ENCODE data around the gene FMR1NB.

Gene FMR1NB

DNA sequence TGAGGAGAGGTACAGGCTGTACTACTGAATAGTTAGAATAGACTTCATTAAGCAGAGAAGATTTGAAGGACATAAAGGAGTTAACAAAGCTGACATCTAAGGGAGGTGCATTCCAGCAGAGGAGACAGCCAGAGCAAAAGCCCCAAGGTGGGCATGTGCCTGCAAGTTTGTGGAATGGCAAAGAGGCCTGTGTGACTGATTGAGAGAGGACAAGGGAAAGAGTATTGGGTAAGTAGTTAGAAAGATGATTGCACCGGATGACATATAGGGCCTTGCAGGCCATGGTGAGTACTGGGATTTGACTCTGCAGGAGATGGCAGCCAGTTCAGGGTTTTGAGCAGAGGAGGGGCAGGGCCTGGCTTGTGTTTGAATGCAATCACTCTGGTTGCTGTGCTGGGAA, 55.9 kb downstream of the FMR1NB start (continued):
- TF ChIP-seq, protein P1, sequence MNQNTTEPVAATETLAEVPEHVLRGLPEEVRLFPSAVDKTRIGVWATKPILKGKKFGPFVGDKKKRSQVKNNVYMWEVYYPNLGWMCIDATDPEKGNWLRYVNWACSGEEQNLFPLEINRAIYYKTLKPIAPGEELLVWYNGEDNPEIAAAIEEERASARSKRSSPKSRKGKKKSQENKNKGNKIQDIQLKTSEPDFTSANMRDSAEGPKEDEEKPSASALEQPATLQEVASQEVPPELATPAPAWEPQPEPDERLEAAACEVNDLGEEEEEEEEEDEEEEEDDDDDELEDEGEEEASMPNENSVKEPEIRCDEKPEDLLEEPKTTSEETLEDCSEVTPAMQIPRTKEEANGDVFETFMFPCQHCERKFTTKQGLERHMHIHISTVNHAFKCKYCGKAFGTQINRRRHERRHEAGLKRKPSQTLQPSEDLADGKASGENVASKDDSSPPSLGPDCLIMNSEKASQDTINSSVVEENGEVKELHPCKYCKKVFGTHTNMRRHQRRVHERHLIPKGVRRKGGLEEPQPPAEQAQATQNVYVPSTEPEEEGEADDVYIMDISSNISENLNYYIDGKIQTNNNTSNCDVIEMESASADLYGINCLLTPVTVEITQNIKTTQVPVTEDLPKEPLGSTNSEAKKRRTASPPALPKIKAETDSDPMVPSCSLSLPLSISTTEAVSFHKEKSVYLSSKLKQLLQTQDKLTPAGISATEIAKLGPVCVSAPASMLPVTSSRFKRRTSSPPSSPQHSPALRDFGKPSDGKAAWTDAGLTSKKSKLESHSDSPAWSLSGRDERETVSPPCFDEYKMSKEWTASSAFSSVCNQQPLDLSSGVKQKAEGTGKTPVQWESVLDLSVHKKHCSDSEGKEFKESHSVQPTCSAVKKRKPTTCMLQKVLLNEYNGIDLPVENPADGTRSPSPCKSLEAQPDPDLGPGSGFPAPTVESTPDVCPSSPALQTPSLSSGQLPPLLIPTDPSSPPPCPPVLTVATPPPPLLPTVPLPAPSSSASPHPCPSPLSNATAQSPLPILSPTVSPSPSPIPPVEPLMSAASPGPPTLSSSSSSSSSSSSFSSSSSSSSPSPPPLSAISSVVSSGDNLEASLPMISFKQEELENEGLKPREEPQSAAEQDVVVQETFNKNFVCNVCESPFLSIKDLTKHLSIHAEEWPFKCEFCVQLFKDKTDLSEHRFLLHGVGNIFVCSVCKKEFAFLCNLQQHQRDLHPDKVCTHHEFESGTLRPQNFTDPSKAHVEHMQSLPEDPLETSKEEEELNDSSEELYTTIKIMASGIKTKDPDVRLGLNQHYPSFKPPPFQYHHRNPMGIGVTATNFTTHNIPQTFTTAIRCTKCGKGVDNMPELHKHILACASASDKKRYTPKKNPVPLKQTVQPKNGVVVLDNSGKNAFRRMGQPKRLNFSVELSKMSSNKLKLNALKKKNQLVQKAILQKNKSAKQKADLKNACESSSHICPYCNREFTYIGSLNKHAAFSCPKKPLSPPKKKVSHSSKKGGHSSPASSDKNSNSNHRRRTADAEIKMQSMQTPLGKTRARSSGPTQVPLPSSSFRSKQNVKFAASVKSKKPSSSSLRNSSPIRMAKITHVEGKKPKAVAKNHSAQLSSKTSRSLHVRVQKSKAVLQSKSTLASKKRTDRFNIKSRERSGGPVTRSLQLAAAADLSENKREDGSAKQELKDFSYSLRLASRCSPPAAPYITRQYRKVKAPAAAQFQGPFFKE (tag by site-specific recombination; IDR thresholded peaks at IDR 0.05; ENCODE audit: borderline replicate concordance), result no peak
- no peak for TF ChIP-seq ZNF529 (tag by site-specific recombination; IDR thresholded peaks at IDR 0.05; ENCODE audit: insufficient replicate concordance)
- no peak for TF ChIP-seq ZNF629 (tag by site-specific recombination; IDR thresholded peaks at IDR 0.05)
- no peak for TF ChIP-seq ZNF114 (tag by site-specific recombination; IDR thresholded peaks at IDR 0.05)
- TF ChIP-seq BCL11A (tag by site-specific recombination; IDR thresholded peaks at IDR 0.05; ENCODE audit: low read depth), result no peak
- TF ChIP-seq ZNF623 (tag by site-specific recombination; IDR thresholded peaks at IDR 0.05), result no peak

DNA sequence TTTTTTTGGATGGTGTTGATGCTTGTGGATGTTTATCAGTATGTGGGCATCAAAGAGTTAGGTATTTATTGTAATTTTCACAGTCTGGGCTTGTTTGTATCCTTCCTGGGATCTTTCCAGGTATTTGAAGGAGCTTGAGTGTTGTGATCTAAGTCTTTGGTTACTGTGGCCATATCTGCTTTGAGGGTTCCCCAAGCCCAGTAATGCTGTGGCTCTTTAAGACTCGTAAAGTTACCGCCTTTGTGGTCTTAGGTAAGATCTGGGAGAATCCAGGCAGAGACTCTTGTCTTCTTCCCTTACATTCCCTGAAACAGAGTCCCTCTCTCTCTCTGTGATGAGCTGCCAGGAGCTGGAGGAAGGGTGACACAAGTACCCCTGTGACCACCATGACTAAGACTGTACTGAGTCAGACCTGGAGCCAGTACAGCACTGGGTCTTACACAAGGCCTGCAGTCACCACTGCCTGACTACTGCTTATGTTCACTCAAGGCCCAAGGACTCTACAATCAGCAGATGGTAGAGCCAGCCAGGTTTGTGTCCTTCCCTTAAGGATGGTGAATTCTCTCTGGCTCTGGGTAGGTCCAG, 62.2 kb downstream of the FMR1NB start:
- ChIA-PET CTCF (no interaction called here), POLR2A (no interaction called here)
- H3K36me3 ChIP-seq (ENCODE audit: control insufficient read depth in 2 of 2, insufficient read depth in 1 of 2, low read length in 2 of 2), result no peaks in the 10 kb centered on the region
- H3K9me3 ChIP-seq (ENCODE audit: control insufficient read depth, insufficient read depth, low read depth, low read length), result no peaks in the 10 kb centered on the region
- no peak overlapping the region for H3K4me3 ChIP-seq (ENCODE audit: low read depth, low read length)
- TF ChIP-seq ZNF768 (tag by site-specific recombination; IDR thresholded peaks at IDR 0.05), result no peak
- no peak for TF ChIP-seq ZNF529 (tag by site-specific recombination; IDR thresholded peaks at IDR 0.05; ENCODE audit: insufficient replicate concordance)
- no peak for TF ChIP-seq SALL2 (tag by site-specific recombination; IDR thresholded peaks at IDR 0.05; ENCODE audit: borderline replicate concordance)
- no peak for TF ChIP-seq ZNF274 (IDR thresholded peaks at IDR 0.05; ENCODE audit: low read length)
- no peak for TF ChIP-seq ZNF274 (tag by site-specific recombination; IDR thresholded peaks at IDR 0.05; ENCODE audit: borderline replicate concordance)
- TF ChIP-seq ZBTB1 (tag by site-specific recombination; IDR thresholded peaks at IDR 0.05), result no peak
- TF ChIP-seq ZNF530 (tag by site-specific recombination; IDR thresholded peaks at IDR 0.05; ENCODE audit: low read depth), result no peak
- H3K27ac ChIP-seq (ENCODE audit: extremely low read depth, low read depth, low read length), result no peak overlapping the region
- no peaks in the 10 kb centered on the region for H3K4me1 ChIP-seq (ENCODE audit: control insufficient read depth, insufficient read depth, low read length)

DNA sequence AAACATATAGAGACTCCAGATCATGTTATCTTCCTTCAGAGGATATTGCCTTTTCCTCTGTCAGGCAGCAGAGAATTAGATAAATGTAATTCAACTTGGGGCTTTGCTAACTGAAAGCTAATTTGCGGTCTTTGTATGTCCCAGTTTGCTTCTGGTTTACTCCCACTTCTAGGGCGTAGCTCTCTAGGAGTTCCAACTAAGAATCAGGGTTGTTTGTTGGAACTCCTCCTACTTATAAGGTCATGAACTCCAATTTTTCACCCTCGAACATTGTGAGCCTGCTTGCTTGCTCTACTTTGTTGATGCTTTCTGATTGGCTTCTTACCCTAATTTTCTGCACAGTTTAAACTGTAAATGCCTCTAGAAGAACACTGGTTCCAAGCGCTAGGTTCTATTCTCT, 66.1 kb downstream of the FMR1NB start:
- POLR2A ChIA-PET, result no interaction called here
- TF ChIP-seq ZNF23 (tag by site-specific recombination; IDR thresholded peaks at IDR 0.05; ENCODE audit: borderline replicate concordance) (no peak), ZNF585B (tag by site-specific recombination; IDR thresholded peaks at IDR 0.05) (no peak), TCF7L2 (IDR thresholded peaks at IDR 0.05; ENCODE audit: borderline replicate concordance, low read depth, low read length) (no peak), YY2 (tag by site-specific recombination; IDR thresholded peaks at IDR 0.05) (no peak), HOXD13 (CRISPR knock-in tag; IDR thresholded peaks at IDR 0.05; ENCODE audit: borderline replicate concordance) (no peak), ZNF341 (tag by site-specific recombination; IDR thresholded peaks at IDR 0.05; ENCODE audit: low read depth) (no peak)
- TF ChIP-seq, protein P1 (tag by site-specific recombination; IDR thresholded peaks at IDR 0.05; ENCODE audit: borderline replicate concordance), result no peak
- TF ChIP-seq, protein P2, sequence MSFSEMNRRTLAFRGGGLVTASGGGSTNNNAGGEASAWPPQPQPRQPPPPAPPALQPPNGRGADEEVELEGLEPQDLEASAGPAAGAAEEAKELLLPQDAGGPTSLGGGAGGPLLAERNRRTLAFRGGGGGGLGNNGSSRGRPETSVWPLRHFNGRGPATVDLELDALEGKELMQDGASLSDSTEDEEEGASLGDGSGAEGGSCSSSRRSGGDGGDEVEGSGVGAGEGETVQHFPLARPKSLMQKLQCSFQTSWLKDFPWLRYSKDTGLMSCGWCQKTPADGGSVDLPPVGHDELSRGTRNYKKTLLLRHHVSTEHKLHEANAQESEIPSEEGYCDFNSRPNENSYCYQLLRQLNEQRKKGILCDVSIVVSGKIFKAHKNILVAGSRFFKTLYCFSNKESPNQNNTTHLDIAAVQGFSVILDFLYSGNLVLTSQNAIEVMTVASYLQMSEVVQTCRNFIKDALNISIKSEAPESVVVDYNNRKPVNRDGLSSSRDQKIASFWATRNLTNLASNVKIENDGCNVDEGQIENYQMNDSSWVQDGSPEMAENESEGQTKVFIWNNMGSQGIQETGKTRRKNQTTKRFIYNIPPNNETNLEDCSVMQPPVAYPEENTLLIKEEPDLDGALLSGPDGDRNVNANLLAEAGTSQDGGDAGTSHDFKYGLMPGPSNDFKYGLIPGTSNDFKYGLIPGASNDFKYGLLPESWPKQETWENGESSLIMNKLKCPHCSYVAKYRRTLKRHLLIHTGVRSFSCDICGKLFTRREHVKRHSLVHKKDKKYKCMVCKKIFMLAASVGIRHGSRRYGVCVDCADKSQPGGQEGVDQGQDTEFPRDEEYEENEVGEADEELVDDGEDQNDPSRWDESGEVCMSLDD (tag by site-specific recombination; IDR thresholded peaks at IDR 0.05), result no peak

More for the DNA sequence above, 66.1 kb downstream of the FMR1NB start:
- CTCF ChIA-PET, result interaction anchor here (0.7 to 2.2 kb wide), 6 partner anchors 9 to 1424 kb away, joined by 3 to 7 read pairs (median 4); no protein-coding TSS in a partner anchor
- H3K9me3 ChIP-seq (ENCODE audit: control insufficient read depth, insufficient read depth, low read depth, low read length), result no peaks in the 10 kb centered on the region
- no peaks in the 10 kb centered on the region for H3K36me3 ChIP-seq (ENCODE audit: control insufficient read depth in 2 of 2, insufficient read depth in 1 of 2, low read length in 2 of 2)
- H3K4me3 ChIP-seq (ENCODE audit: low read depth, low read length), result no peak overlapping the region
- no peaks in the 10 kb centered on the region for H3K4me1 ChIP-seq (ENCODE audit: control insufficient read depth, insufficient read depth, low read length)
- no peak overlapping the region for H3K27ac ChIP-seq (ENCODE audit: extremely low read depth, low read depth, low read length)
